GM10248 (cell line): ENCODE results near the gene ANK3.

Source experiments
- CTCF ChIA-PET: fragments of 300-600 bp; sonication (Branson Sonifier 250); formaldehyde crosslinking; extraction: SDS; loops from one replicate; lab custom pipeline; 2021; ENCODE audit warnings: antibody characterized with exemption; lab: Yijun Ruan, JAX
- POLR2A ChIA-PET: fragments of 350-650 bp; sonication (Branson Sonifier 250); formaldehyde crosslinking; extraction: SDS; loops from one replicate; lab custom pipeline; 2020; ENCODE audit warnings: antibody characterized with exemption; lab: Yijun Ruan, JAX
- DNase-seq: peaks from one replicate; pipeline ENCODE4 v3.0.0; 2012; ENCODE audit errors: extremely low spot score
- TF ChIP-seq, protein P1 (sequence below): IDR thresholded peaks from 2 replicates; pipeline ENCODE4 v1.5.1; 2012; ENCODE audit warnings: mild to moderate bottlenecking, low read depth; ENCODE audit errors: extremely low read depth, missing control alignments, control extremely low read depth

Gene ANK3

DNA sequence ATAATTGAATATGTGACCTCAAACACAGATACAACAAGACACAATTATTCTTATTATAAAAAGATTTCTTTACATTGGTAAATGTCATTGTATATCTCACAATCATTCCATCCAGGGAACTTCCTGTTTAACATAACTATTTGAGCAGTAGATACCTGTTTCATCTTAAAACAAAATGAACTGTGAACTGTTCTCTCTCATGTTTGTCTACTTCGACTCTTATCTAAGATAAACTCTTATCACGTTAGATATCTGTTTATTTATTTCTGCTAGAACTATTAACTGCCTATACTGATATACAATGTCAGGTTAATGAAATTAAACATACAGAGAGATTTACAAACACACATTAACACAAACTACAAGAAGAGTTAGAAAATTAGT, 20.1 kb downstream of the ANK3 start:
- POLR2A ChIA-PET: no interaction called here
- DNase-seq: no peak
- TF ChIP-seq, protein P1, sequence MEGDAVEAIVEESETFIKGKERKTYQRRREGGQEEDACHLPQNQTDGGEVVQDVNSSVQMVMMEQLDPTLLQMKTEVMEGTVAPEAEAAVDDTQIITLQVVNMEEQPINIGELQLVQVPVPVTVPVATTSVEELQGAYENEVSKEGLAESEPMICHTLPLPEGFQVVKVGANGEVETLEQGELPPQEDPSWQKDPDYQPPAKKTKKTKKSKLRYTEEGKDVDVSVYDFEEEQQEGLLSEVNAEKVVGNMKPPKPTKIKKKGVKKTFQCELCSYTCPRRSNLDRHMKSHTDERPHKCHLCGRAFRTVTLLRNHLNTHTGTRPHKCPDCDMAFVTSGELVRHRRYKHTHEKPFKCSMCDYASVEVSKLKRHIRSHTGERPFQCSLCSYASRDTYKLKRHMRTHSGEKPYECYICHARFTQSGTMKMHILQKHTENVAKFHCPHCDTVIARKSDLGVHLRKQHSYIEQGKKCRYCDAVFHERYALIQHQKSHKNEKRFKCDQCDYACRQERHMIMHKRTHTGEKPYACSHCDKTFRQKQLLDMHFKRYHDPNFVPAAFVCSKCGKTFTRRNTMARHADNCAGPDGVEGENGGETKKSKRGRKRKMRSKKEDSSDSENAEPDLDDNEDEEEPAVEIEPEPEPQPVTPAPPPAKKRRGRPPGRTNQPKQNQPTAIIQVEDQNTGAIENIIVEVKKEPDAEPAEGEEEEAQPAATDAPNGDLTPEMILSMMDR: no peak
- CTCF ChIA-PET: no interaction called here

DNA sequence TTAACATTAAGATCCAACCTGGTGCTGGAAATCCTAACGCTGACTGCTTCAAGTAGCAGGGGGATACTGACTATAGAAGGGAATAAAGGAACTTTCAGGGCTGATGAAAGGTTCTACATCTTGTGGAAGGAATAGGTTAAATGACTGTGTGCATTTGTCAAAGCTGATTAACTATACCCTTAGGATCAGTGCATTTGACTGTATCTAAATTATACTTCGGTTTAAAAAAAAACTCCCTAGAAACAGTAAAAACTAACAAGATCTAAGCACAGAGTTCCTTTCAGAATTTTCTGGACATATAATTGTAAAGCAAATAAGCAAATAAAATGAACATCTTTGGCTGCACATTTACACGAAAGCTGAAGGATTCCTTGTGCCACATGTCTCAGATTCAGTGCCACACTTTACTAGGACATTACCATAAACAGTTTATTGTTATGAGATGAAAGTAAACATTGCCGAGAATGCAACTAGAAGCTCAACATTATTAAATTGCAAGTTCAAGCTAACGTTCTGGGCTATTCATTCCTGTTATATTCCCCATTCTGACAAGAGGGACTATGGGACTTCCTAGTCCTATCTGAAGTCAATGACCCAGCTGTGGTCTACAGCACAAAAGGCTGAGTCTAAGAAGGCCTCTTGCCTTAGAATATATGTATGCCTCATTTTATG, 20.7 kb downstream of the ANK3 start:
- no peak for DNase-seq
- CTCF ChIA-PET: no interaction called here
- POLR2A ChIA-PET: no interaction called here
- TF ChIP-seq, protein P1: no peak

DNA sequence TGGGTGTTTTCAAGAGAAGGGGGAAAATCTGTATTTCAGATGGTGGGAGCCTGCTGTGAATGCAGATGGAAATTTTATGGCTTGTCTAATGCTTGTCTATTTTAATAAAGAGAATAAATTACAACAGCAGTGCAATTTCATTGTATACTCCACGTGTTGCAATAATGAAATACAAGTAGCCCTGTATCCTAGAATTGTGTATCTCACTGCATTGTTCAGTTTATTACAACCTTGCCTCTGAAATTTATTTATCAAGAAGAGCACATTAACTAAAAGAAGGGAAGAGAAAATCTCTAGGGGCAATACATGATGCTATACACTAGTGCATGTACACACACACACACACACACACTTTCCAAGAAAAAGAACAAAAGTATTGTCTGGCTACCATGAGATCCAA, 21.8 kb downstream of the ANK3 start:
- ChIA-PET POLR2A (no interaction called here), CTCF (no interaction called here)
- TF ChIP-seq, protein P1: no peak
- DNase-seq: no peak

DNA sequence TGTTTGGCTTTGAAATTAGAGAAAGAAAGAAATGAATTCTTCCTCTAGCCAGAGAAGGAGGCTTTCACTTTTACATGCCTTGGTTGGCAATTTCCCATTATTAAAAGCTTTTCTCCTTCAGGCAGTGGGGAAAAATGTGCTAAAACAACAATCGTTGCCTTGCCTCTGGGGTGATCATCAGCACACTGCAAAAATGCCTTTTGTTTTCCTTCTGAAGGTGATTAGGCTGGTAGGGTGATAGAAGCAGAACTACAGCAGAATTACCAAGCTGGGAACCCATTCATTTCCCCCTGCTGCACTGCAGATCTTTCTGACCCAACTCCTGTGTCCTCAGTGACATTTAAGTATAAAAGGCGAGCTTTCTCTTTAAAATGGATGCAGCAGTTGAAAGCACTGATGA, 22.2 kb downstream of the ANK3 start:
- TF ChIP-seq, protein P1: no peak
- ChIA-PET CTCF (no interaction called here), POLR2A (no interaction called here)
- no peak for DNase-seq

DNA sequence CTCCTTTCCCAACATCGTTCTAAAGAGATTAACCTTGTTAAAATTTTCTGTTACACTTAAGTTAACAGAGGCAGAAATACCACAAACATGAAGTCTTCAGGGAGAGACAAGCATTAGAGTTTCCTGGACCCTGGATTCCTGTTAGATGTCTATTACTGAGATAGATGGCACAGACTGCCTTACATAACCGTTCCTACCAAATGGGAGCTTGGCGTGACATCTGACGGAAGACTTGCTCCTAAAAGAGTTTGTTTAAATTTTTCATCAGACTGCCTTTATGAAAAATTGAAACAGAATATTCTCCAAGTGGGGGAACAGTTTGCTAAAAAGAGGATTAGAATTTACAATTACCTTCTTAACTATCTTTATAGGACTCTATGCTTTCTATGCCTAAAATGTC, 22.7 kb downstream of the ANK3 start:
- ChIA-PET POLR2A (no interaction called here), CTCF (no interaction called here)
- TF ChIP-seq, protein P1: no peak
- DNase-seq: no peak

DNA sequence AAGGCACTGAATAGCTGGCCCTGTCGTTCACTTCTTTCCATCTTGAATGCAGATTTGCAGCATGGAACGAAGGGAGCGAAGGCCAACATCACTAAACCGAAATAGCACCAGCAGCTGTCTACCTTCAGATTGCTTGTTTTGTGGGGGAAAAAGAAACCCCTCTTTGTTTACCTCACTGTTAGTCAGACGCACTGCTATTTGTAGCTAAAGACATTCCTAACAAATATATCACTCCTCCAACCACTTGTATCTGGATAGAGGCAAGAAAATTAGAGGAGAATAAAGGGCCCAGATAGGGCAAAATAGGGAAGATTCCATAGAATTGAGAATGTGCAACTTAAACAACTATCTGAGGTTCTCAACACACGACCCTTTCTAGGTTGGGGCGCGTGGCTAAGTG, 26.5 kb downstream of the ANK3 start:
- TF ChIP-seq, protein P1: no peak
- CTCF ChIA-PET: no interaction called here
- no peak for DNase-seq
- POLR2A ChIA-PET: no interaction called here
